Measurements from ENCODE around the gene C1orf116. TPM values are rescaled to one million over a fixed set of nuclear protein-coding genes. Genes with fewer than 3 reads are reported as not detected.

C1orf116 gene
- total RNA-seq, 1 donor from 2014 or later, result 2.2 TPM

DNA sequence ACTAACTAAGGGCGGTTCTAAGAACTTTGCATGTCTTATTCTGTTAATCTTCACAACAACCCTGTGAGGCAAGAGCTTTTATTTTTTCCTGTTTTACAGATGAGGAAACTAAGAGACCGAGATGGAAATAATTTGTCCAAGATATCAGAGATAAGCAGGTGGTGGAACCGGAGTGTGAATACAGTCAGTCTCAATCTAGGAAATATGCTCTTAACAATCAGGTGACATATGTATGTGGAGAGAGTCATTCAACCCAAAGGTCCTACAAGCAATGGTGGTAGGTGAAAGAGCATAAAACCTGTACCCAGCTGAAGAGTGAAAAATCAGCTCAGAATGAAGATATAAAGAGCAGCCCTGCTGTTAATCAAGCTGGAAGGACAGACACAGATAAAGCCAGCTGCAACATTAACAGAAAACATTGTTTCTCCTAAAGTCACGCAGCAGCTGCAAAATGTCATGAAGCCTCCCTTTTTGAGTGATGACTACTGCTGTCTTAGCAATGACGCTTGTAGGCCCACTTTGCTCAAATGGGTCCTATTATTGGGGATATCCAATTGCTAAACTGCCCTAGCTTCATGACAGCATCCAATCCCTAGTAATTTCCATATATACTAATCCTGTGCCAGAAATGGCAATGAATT, 31.8 kb downstream of the C1orf116 start:
- no peak for DNase-seq (ENCODE audit: low spot score)

DNA sequence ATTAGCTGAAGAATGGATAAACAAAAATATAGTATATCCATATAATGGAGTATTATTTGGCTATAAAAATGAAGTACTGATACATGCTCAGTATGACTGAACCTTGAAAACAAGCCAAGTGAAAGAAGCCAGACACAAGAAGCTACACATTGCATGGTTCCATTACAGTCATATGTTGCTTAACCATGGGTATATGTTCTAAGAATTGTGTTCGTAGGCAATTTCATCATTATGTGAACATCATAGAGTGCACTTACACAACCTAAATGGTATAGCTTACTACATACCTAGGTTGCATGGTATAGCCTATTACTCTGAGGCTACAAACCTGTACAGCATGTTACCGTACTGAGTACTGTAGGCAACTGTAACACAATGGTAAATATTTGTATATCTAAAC, 33.7 kb downstream of the C1orf116 start:
- no peak for DNase-seq (ENCODE audit: low spot score)

DNA sequence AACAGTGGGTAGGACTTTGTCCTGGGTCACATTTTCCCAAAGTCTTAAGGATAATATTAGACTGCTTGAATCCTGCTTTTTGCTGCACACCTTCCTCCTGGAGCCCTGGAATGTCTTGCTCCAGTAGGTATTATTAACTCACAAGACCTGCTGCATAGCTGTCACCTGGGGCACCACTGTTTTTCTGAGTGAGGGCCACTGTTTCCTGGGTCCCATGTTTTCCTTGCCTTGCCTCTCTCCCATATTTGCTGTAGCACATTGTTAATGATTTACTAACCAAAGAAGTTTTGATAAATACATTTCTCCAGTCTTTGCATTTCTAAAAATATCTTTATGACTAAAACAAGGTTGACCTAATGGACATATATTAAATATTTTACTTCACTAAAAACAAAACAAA, 39.8 kb downstream of the C1orf116 start:
- DNase-seq (ENCODE audit: low spot score), result no peak

DNA sequence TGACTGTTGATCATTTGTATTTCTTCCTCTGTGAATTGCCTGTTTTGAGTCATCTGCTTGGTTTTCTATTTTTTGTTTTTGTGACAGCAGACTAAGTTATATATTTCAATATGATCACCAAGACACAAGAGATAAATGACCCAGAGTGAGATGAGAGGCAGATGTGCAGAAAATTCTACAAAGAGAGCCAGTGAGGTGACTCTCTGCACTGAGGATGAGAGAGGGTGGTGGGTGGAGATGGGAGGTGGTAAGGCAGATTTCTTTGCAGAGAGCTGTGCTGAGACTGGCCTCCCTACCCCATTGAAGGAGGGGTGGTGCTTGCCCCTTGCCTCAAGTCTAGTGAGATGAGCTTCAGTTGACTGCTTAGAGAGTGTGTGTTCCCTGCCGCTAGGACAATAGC, 44.7 kb downstream of the C1orf116 start:
- DNase-seq (ENCODE audit: low spot score), result no peak

DNA sequence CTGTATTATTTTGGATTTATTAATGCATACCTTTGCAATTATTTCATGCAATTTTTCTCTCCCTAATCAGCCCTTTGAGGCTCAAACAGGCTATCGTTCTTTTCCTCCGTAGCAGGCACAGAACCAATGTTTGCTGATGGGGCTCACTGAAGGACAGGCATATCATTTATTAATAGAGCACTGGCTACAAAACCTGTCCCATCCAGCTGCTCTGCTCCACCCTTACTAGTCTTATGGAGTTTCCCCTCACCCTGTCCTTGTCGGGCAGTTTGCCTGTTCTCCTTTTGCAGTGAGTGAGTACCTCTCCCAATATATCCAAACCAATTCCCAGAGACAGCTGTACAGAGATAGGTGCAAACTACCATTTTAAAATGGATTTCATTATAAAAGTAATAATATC, 45.7 kb downstream of the C1orf116 start:
- no peak for DNase-seq (ENCODE audit: low spot score)

DNA sequence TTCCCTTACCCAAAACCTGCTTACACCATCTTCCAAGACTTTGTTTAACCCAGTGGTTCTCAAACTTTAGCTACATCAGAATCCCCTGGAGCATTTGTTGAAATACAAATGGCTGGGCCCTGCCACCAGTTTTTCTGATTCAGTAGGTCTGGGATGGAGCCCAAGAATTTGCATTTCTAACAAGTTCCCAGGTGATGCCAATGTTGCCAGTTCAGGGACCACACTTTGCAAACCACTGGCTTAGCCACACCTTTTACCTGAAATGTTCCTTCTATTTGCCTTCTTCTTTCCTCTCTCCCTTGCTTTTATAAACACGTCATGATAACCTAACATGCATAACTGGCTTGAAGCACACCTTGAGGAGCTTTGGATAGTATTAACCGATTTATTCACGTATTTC, 46.2 kb downstream of the C1orf116 start:
- DNase-seq (ENCODE audit: low spot score), result no peak

DNA sequence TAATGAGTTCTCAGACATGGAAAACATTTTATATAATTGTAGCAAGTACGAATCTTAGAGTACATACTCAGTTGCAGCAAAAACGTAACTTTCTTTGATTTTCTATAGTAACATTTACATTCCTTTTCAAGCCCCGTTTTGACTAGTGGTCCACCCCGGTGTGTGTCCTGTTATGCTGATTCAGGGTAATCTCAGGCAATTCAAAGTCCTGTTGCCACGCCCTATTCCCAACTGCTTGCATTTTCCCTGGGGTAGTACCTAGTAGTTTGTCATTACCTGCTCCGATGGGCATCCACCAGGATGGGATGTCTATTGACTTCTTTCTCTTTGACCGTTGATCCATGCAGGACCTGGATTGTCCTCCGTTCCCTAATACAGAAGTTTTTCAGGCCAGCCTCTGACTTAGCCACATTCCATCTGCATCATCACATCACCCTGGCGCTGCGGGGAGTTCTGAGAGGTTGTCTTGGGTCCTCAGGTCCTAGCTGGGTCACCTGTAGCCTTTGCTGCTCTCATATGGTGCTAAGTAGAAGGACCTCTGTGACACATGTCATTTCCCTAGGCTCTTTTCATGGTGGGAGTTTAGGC, 47.3 kb downstream of the C1orf116 start:
- no peak for DNase-seq (ENCODE audit: low spot score)

DNA sequence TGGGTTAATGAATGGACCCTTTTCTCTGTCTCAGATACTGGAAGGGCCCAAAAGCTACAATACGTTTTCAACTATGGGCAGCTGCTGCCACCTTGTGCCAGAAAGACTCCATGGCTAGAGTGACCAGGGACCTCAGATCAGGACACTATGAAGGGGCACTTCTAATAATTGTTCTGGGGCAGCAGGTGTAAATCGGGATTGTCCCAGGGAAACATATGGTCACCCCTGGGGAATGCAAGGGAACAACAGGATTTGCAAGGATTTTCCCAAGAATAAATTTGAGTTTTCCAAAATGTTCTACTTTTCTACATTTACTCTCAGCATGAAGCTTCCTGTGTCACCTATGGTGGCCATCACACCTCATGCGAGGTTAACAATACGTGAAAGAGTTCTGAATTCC, 50.3 kb downstream of the C1orf116 start:
- DNase-seq (ENCODE audit: low spot score), result peak; percentile 67

DNA sequence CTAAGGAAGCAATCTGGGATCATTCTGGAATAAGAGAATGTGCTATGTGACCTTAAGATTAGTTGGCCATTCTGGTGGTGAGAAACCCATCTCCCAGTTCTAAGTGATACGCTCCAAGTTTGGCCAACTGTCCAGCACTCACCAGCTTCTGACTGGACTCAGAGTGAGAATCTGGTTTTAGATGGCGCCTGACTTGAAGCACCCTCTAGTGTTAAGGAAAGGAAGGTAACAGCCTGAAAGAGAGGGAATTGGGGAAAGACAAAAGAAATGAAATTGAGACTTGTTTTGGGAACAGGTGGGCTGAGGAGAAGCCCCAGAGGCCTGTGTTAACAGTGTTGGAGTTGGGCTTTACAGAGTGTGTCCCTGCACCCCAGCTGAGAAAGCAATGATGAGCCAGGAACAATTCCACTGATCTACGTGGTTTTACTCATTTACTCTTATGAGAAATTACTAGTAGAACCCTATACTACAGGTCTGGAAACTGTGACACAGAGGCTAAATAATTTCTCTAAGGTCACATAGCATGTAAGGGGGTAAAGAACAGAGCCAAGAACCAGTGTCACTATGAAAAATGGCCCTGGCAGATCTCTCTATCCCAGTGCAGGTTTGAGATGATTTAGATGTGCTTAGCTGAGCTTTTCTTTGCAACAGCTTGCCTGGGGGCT, 53.0 kb downstream of the C1orf116 start:
- DNase-seq (ENCODE audit: low spot score), result peak; percentile 23

DNA sequence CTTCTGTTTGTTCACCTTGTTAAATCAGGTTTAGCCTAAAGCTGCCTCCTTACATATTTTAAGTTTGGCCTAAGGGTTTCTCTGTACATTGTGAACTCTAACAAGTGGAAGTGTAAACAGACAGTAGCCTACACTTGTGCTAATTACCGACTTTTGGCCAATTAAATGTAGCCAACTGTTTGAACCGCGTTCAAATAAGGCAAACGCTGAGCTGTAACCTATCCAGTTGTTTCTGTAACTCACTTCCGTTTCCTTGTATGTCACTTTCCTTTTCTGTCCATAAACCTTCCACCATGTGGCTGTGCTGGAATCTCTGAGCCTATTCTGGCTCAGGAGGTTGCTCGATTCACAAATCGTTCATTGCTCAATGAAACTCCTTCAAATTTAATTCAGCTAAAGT, 54.3 kb downstream of the C1orf116 start:
- DNase-seq (ENCODE audit: low spot score), result no peak

DNA sequence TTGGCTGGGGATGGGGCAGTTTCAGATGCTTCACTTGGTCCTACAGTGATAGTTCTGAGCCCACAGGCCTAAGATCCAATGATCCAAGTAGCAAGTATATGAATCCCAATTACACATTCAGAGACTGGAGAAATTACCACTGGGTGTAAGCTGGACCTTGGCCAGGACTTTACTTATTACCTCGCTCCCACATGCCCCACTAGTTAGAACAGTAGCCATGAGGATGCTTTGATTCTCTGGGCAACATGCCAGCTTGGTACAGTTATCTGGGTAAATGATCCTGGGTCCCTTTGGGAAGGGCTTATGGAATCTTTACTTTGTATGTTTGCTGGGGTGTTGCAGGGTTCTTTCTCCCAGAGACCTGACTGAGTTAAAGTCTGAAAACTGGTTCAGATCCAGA, 57.2 kb downstream of the C1orf116 start:
- no peak for DNase-seq (ENCODE audit: low spot score)

DNA sequence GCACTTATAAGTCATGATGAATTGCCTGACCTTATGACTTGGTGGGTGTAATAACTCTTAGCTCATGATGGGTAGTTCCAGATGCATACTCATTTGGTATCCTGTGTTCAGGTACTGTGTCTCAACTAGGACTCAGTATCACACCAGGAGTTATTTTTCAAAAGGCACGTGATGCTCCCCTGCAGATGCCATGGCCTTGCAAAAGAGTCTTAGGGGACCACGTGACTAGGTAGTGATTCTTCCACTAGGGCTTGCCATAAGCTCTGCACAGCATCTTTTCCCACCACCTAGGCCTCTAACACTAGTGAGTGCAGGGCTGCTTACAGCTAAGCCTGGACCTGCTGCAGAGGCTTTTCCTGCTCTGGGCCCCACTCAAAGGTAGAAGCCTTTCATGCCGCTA, 58.4 kb downstream of the C1orf116 start:
- no peak for DNase-seq (ENCODE audit: low spot score)

DNA sequence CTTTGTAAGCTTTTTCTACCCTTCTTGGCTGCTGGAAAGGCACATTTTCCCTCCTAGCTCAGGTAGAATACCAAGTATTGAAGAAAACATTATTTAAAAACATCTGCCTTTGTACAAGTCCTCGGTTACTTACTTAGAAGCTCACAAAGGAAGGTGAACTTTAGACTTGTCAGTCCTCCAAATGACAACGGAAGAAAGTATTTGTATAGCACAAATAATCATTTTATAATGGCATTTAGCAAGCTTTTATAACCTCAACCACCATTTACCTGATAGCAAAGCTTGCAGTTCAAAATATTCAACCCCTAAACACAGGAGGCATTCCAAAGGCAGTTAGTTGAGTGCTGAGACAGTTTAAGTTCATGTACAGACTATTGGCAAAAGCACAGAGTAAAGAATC, 59.8 kb downstream of the C1orf116 start:
- no peak for DNase-seq (ENCODE audit: low spot score)

DNA sequence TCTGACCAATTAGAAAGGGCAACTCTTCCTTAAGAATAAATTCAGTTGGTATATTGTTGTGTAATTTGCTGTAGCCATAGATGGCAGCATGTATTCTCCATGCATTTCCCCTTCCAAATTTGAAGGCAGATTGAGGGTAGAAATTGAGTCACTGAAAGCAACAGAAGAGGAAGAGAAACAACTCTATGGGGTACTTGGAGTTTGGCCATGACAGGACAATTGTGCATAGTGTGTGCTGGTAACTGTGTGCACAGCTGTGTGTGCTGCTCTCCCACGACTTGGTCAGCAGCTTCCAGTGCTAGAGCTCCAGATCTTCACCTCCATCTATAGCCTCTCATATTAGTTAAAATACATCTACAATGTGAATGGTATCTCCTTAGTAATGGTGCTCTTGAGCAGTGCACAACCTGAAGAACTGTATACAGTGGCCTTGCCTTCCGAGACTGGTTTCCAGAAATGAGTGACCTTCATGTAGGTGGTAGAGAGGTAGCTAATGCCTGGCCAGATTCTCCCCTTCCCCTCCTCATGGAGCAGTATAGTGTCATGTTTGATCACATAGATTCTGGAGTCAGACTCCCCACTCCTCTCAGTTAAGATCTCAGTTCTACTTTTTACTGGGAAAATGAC, 61.4 kb downstream of the C1orf116 start:
- no peak for DNase-seq (ENCODE audit: low spot score)

DNA sequence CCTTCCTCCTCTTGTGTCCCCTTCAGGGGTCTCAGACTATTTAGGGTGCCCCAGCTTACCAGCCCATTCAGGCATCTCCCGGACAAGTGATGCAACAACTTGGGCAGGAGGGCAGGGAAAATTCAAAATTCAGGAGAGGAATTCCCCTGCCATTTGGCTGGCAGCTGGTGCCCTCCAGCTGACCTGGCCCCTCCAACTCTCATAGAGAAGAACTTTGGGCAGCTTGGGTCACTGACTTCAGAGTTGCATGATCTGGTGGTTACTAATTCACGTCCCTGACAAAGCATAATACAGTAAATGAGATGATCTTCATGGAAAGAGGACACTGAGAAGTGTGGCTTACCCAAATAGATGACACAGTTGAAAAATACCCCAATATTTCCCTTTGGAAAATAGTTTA, 62.1 kb downstream of the C1orf116 start, which contains the start of gene FCAMR:
Gene FCAMR, minus strand, starts transcription at position 15 of the 400 bp plus-strand sequence. CDS start 335 bp downstream, outside the sequence.
- DNase-seq (ENCODE audit: low spot score), result no peak

DNA sequence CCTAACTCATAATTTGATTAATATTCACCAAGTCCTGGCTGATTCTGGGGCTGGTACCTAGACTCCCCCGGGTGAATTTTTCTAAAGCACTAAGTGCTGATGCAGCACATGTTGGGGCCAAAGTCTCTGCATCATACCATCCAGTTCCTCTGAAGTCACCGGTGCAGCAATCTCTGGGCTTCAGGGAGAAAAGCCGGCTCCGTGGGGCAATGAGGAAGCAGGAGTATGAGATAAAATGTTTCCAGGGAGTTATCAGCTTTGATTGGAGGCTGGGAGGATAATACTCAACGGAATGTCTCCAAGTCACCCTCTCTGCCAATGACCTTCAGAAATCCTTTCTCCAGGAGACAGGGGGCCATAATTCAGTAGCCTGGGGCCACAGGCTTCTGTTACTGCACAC, 63.5 kb downstream of the C1orf116 start:
- peak; percentile 74 for DNase-seq (ENCODE audit: low spot score)

Other genes starting within 250 kb of the C1orf116 start
- gene IL20, start 167.1 kb downstream of the C1orf116 start, total RNA-seq (ENCODE audit: insufficient read depth, low replicate concordance), result 2.2 TPM
- gene IL24, start 135.3 kb downstream of the C1orf116 start, total RNA-seq (ENCODE audit: insufficient read depth, low replicate concordance), result not detected
- gene FCMR, start 110.8 kb downstream of the C1orf116 start, total RNA-seq (ENCODE audit: insufficient read depth, low replicate concordance), result not detected
- 5.8 TPM for gene PIGR, start 86.3 kb downstream of the C1orf116 start, total RNA-seq (ENCODE audit: insufficient read depth, low replicate concordance)
- gene FCAMR, start 62.3 kb downstream of the C1orf116 start, total RNA-seq (ENCODE audit: insufficient read depth, low replicate concordance), result 2.2 TPM
- gene YOD1, start 18.5 kb upstream of the C1orf116 start, total RNA-seq (ENCODE audit: insufficient read depth, low replicate concordance), result 24.6 TPM
- 7.2 TPM for gene PFKFB2, start 20.5 kb upstream of the C1orf116 start, total RNA-seq (ENCODE audit: insufficient read depth, low replicate concordance)
- 2.9 TPM for gene C4BPB, start 56.1 kb upstream of the C1orf116 start, total RNA-seq (ENCODE audit: insufficient read depth, low replicate concordance)
- gene C4BPA, start 71.5 kb upstream of the C1orf116 start, total RNA-seq (ENCODE audit: insufficient read depth, low replicate concordance), result 3.6 TPM